Mesendoderm (in vitro differentiated cells): ENCODE measurements around the gene LRRC37A3.
"Not testable (repeated sequence)": the region's sequence is repeated elsewhere in the genome, so short reads cannot be mapped to it uniquely, and the experiment has no call there.

Source experiments
- DNase-seq: peaks from one replicate; pipeline ENCODE4 v3.0.0; 2013
- H2AK5ac ChIP-seq: 2 replicates; pipeline ENCODE4 v1.6.1; 2013; ENCODE audit warnings: low read length, inconsistent platforms
- H2BK120ac ChIP-seq: 2 replicates; pipeline ENCODE4 v1.6.1; 2013; ENCODE audit warnings: low read depth, mild to moderate bottlenecking, low read length, moderate library complexity, mixed read lengths
- H2BK15ac ChIP-seq: replicated peaks from 2 replicates; pipeline ENCODE4 v1.6.1; 2013; ENCODE audit warnings: low read depth, mild to moderate bottlenecking, moderate library complexity
- H2BK5ac ChIP-seq: 2 replicates; pipeline ENCODE4 v1.6.1; 2013; ENCODE audit warnings: low read length, inconsistent platforms
- H3K18ac ChIP-seq: 2 replicates; pipeline ENCODE4 v1.6.1; 2013; ENCODE audit warnings: mild to moderate bottlenecking, low read length, mixed read lengths
- H3K23ac ChIP-seq: one replicate; pipeline ENCODE4 v1.6.1; 2013; ENCODE audit warnings: low read length
- H3K27ac ChIP-seq: 2 replicates; pipeline ENCODE4 v1.5.1; 2013; ENCODE audit warnings: low read depth, mild to moderate bottlenecking, inconsistent platforms, low read length, moderate library complexity
- H3K27me3 ChIP-seq: 2 replicates; pipeline ENCODE4 v1.6.1; 2013; ENCODE audit warnings: low read length, control low read depth, mild to moderate bottlenecking, inconsistent platforms; ENCODE audit not compliant: insufficient read depth, poor library complexity
- H3K36me3 ChIP-seq: 2 replicates; pipeline ENCODE4 v1.6.1; 2013; ENCODE audit warnings: low read length, inconsistent platforms; ENCODE audit not compliant: control insufficient read depth, insufficient read depth
- H3K4ac ChIP-seq: one replicate; pipeline ENCODE4 v1.6.1; 2013; ENCODE audit warnings: low read depth, mild to moderate bottlenecking, low read length, moderate library complexity
- H3K4me1 ChIP-seq: 2 replicates; pipeline ENCODE4 v1.6.1; 2013; ENCODE audit warnings: low read depth, low read length, inconsistent platforms; ENCODE audit not compliant: control insufficient read depth
- H3K4me2 ChIP-seq: 2 replicates; pipeline ENCODE4 v1.6.1; 2013; ENCODE audit warnings: low read length
- H3K4me3 ChIP-seq: 2 replicates; pipeline ENCODE4 v1.5.1; 2013; ENCODE audit warnings: mild to moderate bottlenecking, low read length
- H3K56ac ChIP-seq: one replicate; pipeline ENCODE4 v1.6.1; 2013; ENCODE audit warnings: low read length
- H3K79me1 ChIP-seq: 2 replicates; pipeline ENCODE4 v1.6.1; 2013; ENCODE audit warnings: low read length, inconsistent platforms
- H3K79me2 ChIP-seq: 2 replicates; pipeline ENCODE4 v1.6.1; 2013; ENCODE audit warnings: mild to moderate bottlenecking, low read length; ENCODE audit not compliant: control insufficient read depth, insufficient read depth
- H3K9ac ChIP-seq: 2 replicates; pipeline ENCODE4 v1.6.1; 2013; ENCODE audit warnings: low read length, inconsistent platforms
- H4K5ac ChIP-seq: one replicate; pipeline ENCODE4 v1.6.1; 2013; ENCODE audit warnings: low read length
- H4K8ac ChIP-seq: one replicate; pipeline ENCODE4 v1.6.1; 2013; ENCODE audit warnings: low read depth, mild to moderate bottlenecking, control low read depth, low read length, moderate library complexity
- WGBS: extraction: QIAGEN DNeasy Blood & Tissue Kit; methylation state at CpG from one replicate; pipeline ENCODE4 v1.1.7; 2013; ENCODE audit warnings: low lambda C conversion rate, missing lambda C conversion rate; ENCODE audit not compliant: insufficient coverage; ENCODE audit errors: extremely low coverage; 5-methylcytosine and 5-hydroxymethylcytosine counted together

The LRRC37A3 gene

GRCh38 chr17:64923051-64923568 lies 3.8 kb upstream of the LRRC37A3 start:
- H3K27me3 ChIP-seq, H4K5ac ChIP-seq, H3K4me3 ChIP-seq, H2BK5ac ChIP-seq, H3K27ac ChIP-seq, H2AK5ac ChIP-seq, H2BK15ac ChIP-seq, H2BK120ac ChIP-seq, H4K8ac ChIP-seq, H3K4me2 ChIP-seq, H3K4ac ChIP-seq, H3K79me2 ChIP-seq, H3K4me1 ChIP-seq, H3K18ac ChIP-seq, H3K9ac ChIP-seq, H3K79me1 ChIP-seq, H3K23ac ChIP-seq, H3K36me3 ChIP-seq, H3K56ac ChIP-seq: not testable (repeated sequence)
- peak; percentile 55 for DNase-seq
- WGBS: no CpG with 5 or more reads among the region's 6 CpGs

- no peaks in the 10 kb centered on the region for H3K4me1 ChIP-seq
- no peak overlapping the region for H3K56ac ChIP-seq
- peak overlapping the region; percentile 28 for H3K4ac ChIP-seq
- H3K27ac ChIP-seq: no peak overlapping the region
- no peak overlapping the region for H4K5ac ChIP-seq
- no peak overlapping the region for H4K8ac ChIP-seq
- DNase-seq: no peak
- H2BK120ac ChIP-seq: no peak overlapping the region
- H3K18ac ChIP-seq: no peak overlapping the region
- H3K4me3 ChIP-seq: no peak overlapping the region
- H3K23ac ChIP-seq: no peak overlapping the region
- no peak overlapping the region for H3K4me2 ChIP-seq
- H2BK15ac ChIP-seq: no peak overlapping the region
- no peak overlapping the region for H3K9ac ChIP-seq
- WGBS: no CpG with 5 or more reads among the region's 12 CpGs
- H3K27me3 ChIP-seq: no peaks in the 10 kb centered on the region
- no peak overlapping the region for H2AK5ac ChIP-seq
- H3K79me2 ChIP-seq: no peaks in the 10 kb centered on the region
- H3K79me1 ChIP-seq: no peaks in the 10 kb centered on the region
- no peaks in the 10 kb centered on the region for H3K36me3 ChIP-seq
- H2BK5ac ChIP-seq: no peak overlapping the region
Measured at GRCh38 chr17:64920419-64921172, 1.3 kb upstream of the LRRC37A3 start.

DNA sequence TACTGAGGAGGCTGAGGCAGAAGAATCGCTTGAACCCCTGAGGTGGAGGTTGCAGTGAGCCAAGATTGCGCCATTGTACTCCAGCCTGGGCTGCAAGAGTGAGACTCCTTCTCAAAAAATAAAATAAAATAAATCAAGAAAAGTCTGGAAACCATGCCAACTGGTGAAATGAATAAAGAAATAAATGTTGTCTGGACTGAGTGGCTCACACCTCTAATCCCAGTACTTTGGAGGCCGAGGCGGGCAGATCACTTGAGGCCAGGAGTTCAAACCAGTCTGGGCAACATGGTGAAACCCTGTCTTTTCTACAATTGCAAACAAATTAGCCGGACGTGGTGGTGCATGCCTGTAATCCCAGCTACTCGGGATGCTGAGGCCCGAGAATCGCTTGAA lies 744 bp upstream of the LRRC37A3 start:
- Histone ChIP-seq H3K27me3 (no peaks in the 10 kb centered on the region), H3K56ac (peak overlapping the region; percentile 82), H2BK5ac (no peak overlapping the region), H3K4ac (peak overlapping the region; percentile 28), H2AK5ac (no peak overlapping the region), H2BK15ac (no peak overlapping the region), H3K4me1 (no peaks in the 10 kb centered on the region), H3K27ac (no peak overlapping the region), H3K9ac (no peak overlapping the region), H2BK120ac (no peak overlapping the region), H4K8ac (no peak overlapping the region), H3K18ac (peak overlapping the region; percentile 99), H3K4me2 (no peak overlapping the region), H3K36me3 (no peaks in the 10 kb centered on the region), H3K4me3 (no peak overlapping the region), H3K79me2 (no peaks in the 10 kb centered on the region), H4K5ac (no peak overlapping the region), H3K79me1 (no peaks in the 10 kb centered on the region), H3K23ac (no peak overlapping the region)
- WGBS: no CpG with 5 or more reads among the region's 9 CpGs
- peak; percentile 36 for DNase-seq

GRCh38 chr17:64918842-64919288 lies 413 bp downstream of the LRRC37A3 start:
- not testable (repeated sequence) for H3K23ac ChIP-seq, H3K4me1 ChIP-seq, H2AK5ac ChIP-seq, H4K8ac ChIP-seq, H3K4me2 ChIP-seq, H3K79me2 ChIP-seq, H2BK120ac ChIP-seq, H2BK5ac ChIP-seq, H3K4me3 ChIP-seq, H2BK15ac ChIP-seq, H3K36me3 ChIP-seq, H3K27me3 ChIP-seq, H4K5ac ChIP-seq, H3K79me1 ChIP-seq
- H3K56ac ChIP-seq: peak overlapping the region; percentile 58
- H3K9ac ChIP-seq: peak overlapping the region; percentile 17
- WGBS: no CpG with 5 or more reads among the region's 47 CpGs
- H3K4ac ChIP-seq: peak overlapping the region; percentile 57
- peak overlapping the region; percentile 77 for H3K27ac ChIP-seq
- peak overlapping the region; percentile 91 for H3K18ac ChIP-seq
- peak; percentile 40 for DNase-seq

GRCh38 chr17:64917540-64917939 lies 1.7 kb downstream of the LRRC37A3 start:
- not testable (repeated sequence) for DNase-seq, H3K18ac ChIP-seq
- WGBS: no CpG with 5 or more reads among the region's 16 CpGs

More at GRCh38 chr17:64917540-64917939, 1.7 kb downstream of the LRRC37A3 start:
- not testable (repeated sequence) for H3K4ac ChIP-seq, H3K4me3 ChIP-seq, H4K5ac ChIP-seq, H2BK15ac ChIP-seq, H3K27ac ChIP-seq, H2BK5ac ChIP-seq, H3K4me1 ChIP-seq, H3K79me2 ChIP-seq, H3K79me1 ChIP-seq, H3K4me2 ChIP-seq, H3K27me3 ChIP-seq, H3K36me3 ChIP-seq, H3K56ac ChIP-seq, H3K9ac ChIP-seq, H3K23ac ChIP-seq, H4K8ac ChIP-seq, H2BK120ac ChIP-seq, H2AK5ac ChIP-seq
